OCI-LY7 (cell line): Measurements from ENCODE around the gene AMTN. TPM values are rescaled to one million over a fixed set of nuclear protein-coding genes. Genes with fewer than 3 reads are reported as not detected.

ENCODE experiments used
- BruUV-seq: library from RNA; stranded (reverse); fragments of 400-500 nt; replicated peaks from 2 replicates; lab custom pipeline; 2021; lab: Mats Ljungman, UMichigan
- CTCF ChIA-PET: fragments of 300-600 bp; sonication (Branson Sonifier 250); formaldehyde crosslinking; loops from one replicate; lab custom pipeline; 2022; ENCODE audit warnings: antibody characterized with exemption; ENCODE audit not compliant: unreplicated experiment; lab: Charles Lee
- POLR2A ChIA-PET: fragments of 300-600 bp; sonication (Branson Sonifier 250); formaldehyde crosslinking; loops from one replicate; lab custom pipeline; 2022; ENCODE audit warnings: antibody characterized with exemption; lab: Charles Lee
- DNase-seq: peaks from one replicate; pipeline ENCODE4 v3.0.0-alpha.2; 2015; ENCODE audit warnings: low spot score
- H2AFZ ChIP-seq: fragments of 200-600 bp; sonication (generic), shearing (Covaris generic); 2 replicates; pipeline ENCODE4 v1.6.1; 2014; ENCODE audit warnings: mild to moderate bottlenecking, antibody characterized with exemption, low read length, moderate library complexity
- H3K27ac ChIP-seq: fragments of 200-600 bp; sonication (generic); 2 replicates; pipeline ENCODE4 v1.5.1; 2014; ENCODE audit warnings: mixed run types, low read depth, mild to moderate bottlenecking, moderate library complexity, low read length, inconsistent platforms; ENCODE audit not compliant: poor library complexity, severe bottlenecking
- H3K36me3 ChIP-seq: fragments of 200-600 bp; sonication (generic); 2 replicates; pipeline ENCODE4 v1.6.1; 2014; ENCODE audit warnings: mild to moderate bottlenecking, antibody characterized with exemption, low read length, moderate library complexity, mixed read lengths; ENCODE audit not compliant: insufficient read depth
- H3K4me1 ChIP-seq: fragments of 200-600 bp; sonication (generic); 2 replicates; pipeline ENCODE4 v1.5.1; 2014; ENCODE audit warnings: mild to moderate bottlenecking, low read length; ENCODE audit not compliant: insufficient read depth, poor library complexity, severe bottlenecking
- H3K4me2 ChIP-seq: fragments of 200-600 bp; sonication (generic); 2 replicates; pipeline ENCODE4 v1.6.1; 2014; ENCODE audit warnings: mild to moderate bottlenecking, low read length
- H3K4me3 ChIP-seq: fragments of 200-600 bp; sonication (generic); 2 replicates; pipeline ENCODE4 v1.5.1; 2014; ENCODE audit warnings: mild to moderate bottlenecking, low read depth, low read length; ENCODE audit not compliant: poor library complexity, severe bottlenecking
- H3K79me2 ChIP-seq: fragments of 200-600 bp; sonication (generic); 2 replicates; pipeline ENCODE4 v1.6.1; 2016; ENCODE audit warnings: low read depth, mild to moderate bottlenecking, low read length, moderate library complexity, mixed read lengths; ENCODE audit not compliant: insufficient read depth
- H3K9me2 ChIP-seq: fragments of 200-600 bp; sonication (generic); 2 replicates; pipeline ENCODE4 v1.6.1; 2016; ENCODE audit warnings: mild to moderate bottlenecking, low read length, mixed read lengths; ENCODE audit not compliant: insufficient read depth
- H3K9me3 ChIP-seq: fragments of 200-600 bp; sonication (generic); 2 replicates; pipeline ENCODE4 v1.6.1; 2014; ENCODE audit warnings: mild to moderate bottlenecking, mixed run types, low read length, mixed read lengths
- H4K20me1 ChIP-seq: fragments of 200-600 bp; sonication (generic); 2 replicates; pipeline ENCODE4 v1.6.1; 2014; ENCODE audit warnings: mild to moderate bottlenecking, antibody characterized with exemption, low read length, moderate library complexity, mixed read lengths; ENCODE audit not compliant: insufficient read depth
- EZH2phosphoT487 ChIP-seq: fragments of 200-600 bp; sonication (generic); IDR thresholded peaks from 2 replicates; pipeline ENCODE4 v1.6.1; 2018; ENCODE audit warnings: low read depth, borderline replicate concordance, mild to moderate bottlenecking, mixed run types, antibody characterized with exemption, low read length, moderate library complexity, mixed read lengths
- intact Hi-C: fragments of 100-400 bp; cut with micrococcal nuclease; formaldehyde crosslinking; loops from one replicate; pipeline ENCODE4 v1.10.0; 2022; ENCODE audit not compliant: unreplicated experiment
- total RNA-seq, 2 experiments: library from RNA; depleted of rRNA in 1 of 2; stranded (reverse); fragments of >200 nt in 1 of 2; shearing (Covaris generic) in 1 of 2; gene quantifications; 2 replicates each; pipeline ENCODE4 v1.2.3, GENCODE V29; 2014 to 2022
- TF ChIP-seq, protein P1 (sequence below): fragments of 200-600 bp; sonication (generic); conservative IDR thresholded peaks from 2 replicates; pipeline ENCODE4 v1.5.1; 2014; ENCODE audit warnings: mild to moderate bottlenecking, antibody characterized with exemption, low read length, moderate library complexity, mixed read lengths

The AMTN gene
- total RNA-seq, 2 experiments from 2014 or later = not detected

DNA sequence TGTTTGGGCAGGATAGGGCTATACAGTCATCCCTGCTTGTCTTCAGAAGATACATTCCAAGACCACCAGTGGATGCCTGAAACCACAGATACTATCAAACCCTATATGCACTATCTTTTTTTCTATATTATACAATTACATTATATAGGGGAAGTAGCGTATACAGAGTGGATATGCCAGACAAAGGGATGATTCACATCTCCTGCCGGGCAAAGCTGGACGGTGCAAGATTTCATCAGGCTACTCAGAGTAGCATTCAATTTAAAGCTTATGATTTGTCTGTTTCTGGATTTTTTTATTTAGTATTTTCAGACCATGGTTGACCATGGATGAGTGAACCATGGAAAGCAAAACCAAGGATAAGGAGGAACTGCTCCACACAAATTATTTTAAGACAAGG, 7.0 kb upstream of the AMTN start:
- no peak for DNase-seq
- intact Hi-C loops = no loop called here
- Histone ChIP-seq H3K4me1 (no peaks in the 10 kb centered on the region), H3K27ac (no peak overlapping the region), H3K4me3 (no peak overlapping the region), H2AFZ (no peak overlapping the region), H3K79me2 (no peaks in the 10 kb centered on the region), H3K9me2 (no peaks in the 10 kb centered on the region), H3K4me2 (no peak overlapping the region), H3K36me3 (no peaks in the 10 kb centered on the region), H3K9me3 (no peaks in the 10 kb centered on the region), H4K20me1 (no peaks in the 10 kb centered on the region)
- ChIA-PET POLR2A (interaction anchor here (0.6 to 1.2 kb wide), 4 partner anchors 20 to 640 kb away, joined by 3 to 4 read pairs (median 3); no protein-coding TSS in a partner anchor), CTCF (no interaction called here)
- TF ChIP-seq, protein P1, sequence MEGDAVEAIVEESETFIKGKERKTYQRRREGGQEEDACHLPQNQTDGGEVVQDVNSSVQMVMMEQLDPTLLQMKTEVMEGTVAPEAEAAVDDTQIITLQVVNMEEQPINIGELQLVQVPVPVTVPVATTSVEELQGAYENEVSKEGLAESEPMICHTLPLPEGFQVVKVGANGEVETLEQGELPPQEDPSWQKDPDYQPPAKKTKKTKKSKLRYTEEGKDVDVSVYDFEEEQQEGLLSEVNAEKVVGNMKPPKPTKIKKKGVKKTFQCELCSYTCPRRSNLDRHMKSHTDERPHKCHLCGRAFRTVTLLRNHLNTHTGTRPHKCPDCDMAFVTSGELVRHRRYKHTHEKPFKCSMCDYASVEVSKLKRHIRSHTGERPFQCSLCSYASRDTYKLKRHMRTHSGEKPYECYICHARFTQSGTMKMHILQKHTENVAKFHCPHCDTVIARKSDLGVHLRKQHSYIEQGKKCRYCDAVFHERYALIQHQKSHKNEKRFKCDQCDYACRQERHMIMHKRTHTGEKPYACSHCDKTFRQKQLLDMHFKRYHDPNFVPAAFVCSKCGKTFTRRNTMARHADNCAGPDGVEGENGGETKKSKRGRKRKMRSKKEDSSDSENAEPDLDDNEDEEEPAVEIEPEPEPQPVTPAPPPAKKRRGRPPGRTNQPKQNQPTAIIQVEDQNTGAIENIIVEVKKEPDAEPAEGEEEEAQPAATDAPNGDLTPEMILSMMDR = no peak
- TF ChIP-seq EZH2phosphoT487 = no peak
- BruUV-seq = no TSS peak

DNA sequence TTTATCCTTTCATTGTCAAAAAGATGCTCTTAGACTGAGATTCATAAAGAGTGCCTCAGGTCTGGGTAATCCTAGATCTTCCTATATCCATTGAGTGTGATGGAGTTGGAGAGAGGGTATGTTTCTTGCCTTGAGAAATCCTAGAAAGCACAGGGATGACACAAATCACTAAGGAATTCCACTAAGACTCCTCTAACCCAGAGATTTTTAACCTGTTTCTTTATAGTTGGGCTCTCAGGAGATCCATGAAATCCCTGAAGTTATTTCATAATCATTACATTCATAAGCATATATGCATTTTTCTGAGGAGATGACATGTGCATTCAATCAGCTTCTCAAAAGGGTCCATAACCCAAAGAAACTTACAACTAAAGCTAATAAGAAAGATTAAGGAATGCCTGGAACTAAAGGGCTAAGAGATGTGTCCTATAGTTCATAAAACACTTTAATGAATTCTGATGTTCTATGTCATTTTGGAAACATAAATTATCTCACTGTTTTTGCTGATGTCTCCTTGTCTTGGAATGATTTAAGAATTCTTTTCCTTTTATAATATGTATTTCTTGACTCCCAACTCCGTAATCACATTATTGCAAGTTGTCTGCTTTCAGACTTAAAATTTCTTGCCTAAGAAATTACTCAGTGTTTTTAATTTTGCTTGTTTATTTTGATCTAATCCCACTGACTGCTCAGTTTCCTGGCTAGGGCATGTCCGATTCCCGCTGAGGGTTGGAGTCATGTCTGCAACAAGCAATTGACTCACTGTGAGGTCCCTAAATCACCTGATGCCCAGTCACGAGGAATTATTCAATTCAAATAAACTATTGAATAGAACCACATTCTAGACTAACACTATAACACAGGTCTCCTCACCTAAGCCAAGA, 2.8 kb upstream of the AMTN start:
- no peaks in the 10 kb centered on the region for H3K9me2 ChIP-seq
- TF ChIP-seq, protein P1 = no peak
- TF ChIP-seq EZH2phosphoT487 = no peak
- intact Hi-C loops = no loop called here
- H3K9me3 ChIP-seq = no peaks in the 10 kb centered on the region
- H3K27ac ChIP-seq = no peak overlapping the region
- no peaks in the 10 kb centered on the region for H3K79me2 ChIP-seq
- H3K4me1 ChIP-seq = no peaks in the 10 kb centered on the region
- no peak for DNase-seq
- no peak overlapping the region for H3K4me2 ChIP-seq
- ChIA-PET POLR2A (no interaction called here), CTCF (no interaction called here)
- H3K4me3 ChIP-seq = no peak overlapping the region
- H2AFZ ChIP-seq = no peak overlapping the region
- H3K36me3 ChIP-seq = no peaks in the 10 kb centered on the region
- no peaks in the 10 kb centered on the region for H4K20me1 ChIP-seq
- BruUV-seq = no TSS peak

DNA sequence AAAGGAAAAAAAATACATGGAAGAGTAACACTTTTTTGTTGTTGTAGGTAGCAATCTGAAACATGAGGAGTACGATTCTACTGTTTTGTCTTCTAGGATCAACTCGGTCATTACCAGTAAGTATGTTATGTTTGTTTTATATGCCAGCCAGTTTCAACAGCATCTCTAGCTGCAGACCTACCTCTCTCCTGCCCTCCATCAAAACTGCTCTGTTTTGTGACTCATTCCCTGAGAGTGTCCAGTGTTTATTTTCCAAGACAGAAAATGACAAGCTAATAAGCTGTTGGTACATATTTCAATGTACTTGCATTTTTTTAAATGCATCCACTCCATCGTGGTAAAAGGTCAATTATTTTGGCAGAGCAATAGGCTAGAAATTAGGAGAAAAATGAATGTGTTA, 347 bp downstream of the AMTN start:
- H4K20me1 ChIP-seq = no peaks in the 10 kb centered on the region
- H3K9me3 ChIP-seq = no peaks in the 10 kb centered on the region
- no peak overlapping the region for H3K4me2 ChIP-seq
- H2AFZ ChIP-seq = no peak overlapping the region
- TF ChIP-seq EZH2phosphoT487 = no peak
- TF ChIP-seq, protein P1 = no peak
- H3K27ac ChIP-seq = no peak overlapping the region
- H3K4me3 ChIP-seq = no peak overlapping the region
- CTCF ChIA-PET = no interaction called here
- no peaks in the 10 kb centered on the region for H3K36me3 ChIP-seq
- intact Hi-C loops = no loop called here
- no peaks in the 10 kb centered on the region for H3K9me2 ChIP-seq
- H3K4me1 ChIP-seq = no peaks in the 10 kb centered on the region
- POLR2A ChIA-PET = interaction anchor here (0.6 to 0.7 kb wide), 2 partner anchors 13 to 1808 kb away, joined by 3 to 4 read pairs; no protein-coding TSS in a partner anchor
- no peak for DNase-seq
- no peaks in the 10 kb centered on the region for H3K79me2 ChIP-seq
- no TSS peak for BruUV-seq
